Retinal pigment epithelial cell (primary cell): ENCODE data around the gene PBLD.

Experiments
- DNase-seq: peaks from one replicate; pipeline ENCODE4 v3.0.0-alpha.2; 2010; ENCODE audit warnings: low read depth
- H3K4me3 ChIP-seq: 2 replicates; pipeline ENCODE4 v1.5.1; 2011; ENCODE audit warnings: mild to moderate bottlenecking, low read length, control low read depth, moderate library complexity
- TF ChIP-seq, protein P1 (sequence below): conservative IDR thresholded peaks from 2 replicates; pipeline ENCODE4 v1.5.1; 2011; ENCODE audit warnings: low read depth, low read length, control low read depth, inconsistent platforms

The PBLD gene

DNA sequence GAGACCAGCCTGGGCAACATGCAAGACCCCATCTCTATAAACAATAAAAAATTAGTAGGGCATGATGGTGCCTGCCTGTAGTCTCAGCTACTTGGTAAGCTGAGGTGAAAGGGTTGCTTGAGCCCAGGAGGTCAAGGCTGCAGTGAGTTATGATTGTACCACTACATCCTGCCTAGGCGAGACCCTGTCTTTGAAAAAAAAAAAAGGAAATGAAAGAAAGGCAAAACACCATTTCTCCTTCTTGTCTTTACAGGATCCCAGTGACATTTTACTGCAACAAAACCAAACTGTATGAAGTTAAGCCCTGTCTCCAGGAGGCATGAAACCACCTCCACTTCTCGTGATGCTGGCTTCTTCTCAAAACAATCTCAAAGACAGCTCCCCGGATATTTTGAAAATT, 29.9 kb upstream of the PBLD start:
- TF ChIP-seq, protein P1, sequence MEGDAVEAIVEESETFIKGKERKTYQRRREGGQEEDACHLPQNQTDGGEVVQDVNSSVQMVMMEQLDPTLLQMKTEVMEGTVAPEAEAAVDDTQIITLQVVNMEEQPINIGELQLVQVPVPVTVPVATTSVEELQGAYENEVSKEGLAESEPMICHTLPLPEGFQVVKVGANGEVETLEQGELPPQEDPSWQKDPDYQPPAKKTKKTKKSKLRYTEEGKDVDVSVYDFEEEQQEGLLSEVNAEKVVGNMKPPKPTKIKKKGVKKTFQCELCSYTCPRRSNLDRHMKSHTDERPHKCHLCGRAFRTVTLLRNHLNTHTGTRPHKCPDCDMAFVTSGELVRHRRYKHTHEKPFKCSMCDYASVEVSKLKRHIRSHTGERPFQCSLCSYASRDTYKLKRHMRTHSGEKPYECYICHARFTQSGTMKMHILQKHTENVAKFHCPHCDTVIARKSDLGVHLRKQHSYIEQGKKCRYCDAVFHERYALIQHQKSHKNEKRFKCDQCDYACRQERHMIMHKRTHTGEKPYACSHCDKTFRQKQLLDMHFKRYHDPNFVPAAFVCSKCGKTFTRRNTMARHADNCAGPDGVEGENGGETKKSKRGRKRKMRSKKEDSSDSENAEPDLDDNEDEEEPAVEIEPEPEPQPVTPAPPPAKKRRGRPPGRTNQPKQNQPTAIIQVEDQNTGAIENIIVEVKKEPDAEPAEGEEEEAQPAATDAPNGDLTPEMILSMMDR, result no peak
- no peak for DNase-seq
- no peak overlapping the region for H3K4me3 ChIP-seq

- TF ChIP-seq, protein P1, result no peak
- H3K4me3 ChIP-seq, result no peak overlapping the region
- no peak for DNase-seq
Measured at GRCh38 chr10:68359189-68359588, 26.5 kb upstream of the PBLD start.

- H3K4me3 ChIP-seq, result no peak overlapping the region
- TF ChIP-seq, protein P1, result no peak
- no peak for DNase-seq
Measured at GRCh38 chr10:68353537-68353936, 20.8 kb upstream of the PBLD start.

GRCh38 chr10:68348265-68348741, 15.6 kb upstream of the PBLD start:
- DNase-seq, result no peak
- no peak overlapping the region for H3K4me3 ChIP-seq
- TF ChIP-seq, protein P1, result peak; percentile 90

GRCh38 chr10:68346774-68347173, 14.0 kb upstream of the PBLD start:
- TF ChIP-seq, protein P1, result no peak
- DNase-seq, result no peak
- no peak overlapping the region for H3K4me3 ChIP-seq

DNA sequence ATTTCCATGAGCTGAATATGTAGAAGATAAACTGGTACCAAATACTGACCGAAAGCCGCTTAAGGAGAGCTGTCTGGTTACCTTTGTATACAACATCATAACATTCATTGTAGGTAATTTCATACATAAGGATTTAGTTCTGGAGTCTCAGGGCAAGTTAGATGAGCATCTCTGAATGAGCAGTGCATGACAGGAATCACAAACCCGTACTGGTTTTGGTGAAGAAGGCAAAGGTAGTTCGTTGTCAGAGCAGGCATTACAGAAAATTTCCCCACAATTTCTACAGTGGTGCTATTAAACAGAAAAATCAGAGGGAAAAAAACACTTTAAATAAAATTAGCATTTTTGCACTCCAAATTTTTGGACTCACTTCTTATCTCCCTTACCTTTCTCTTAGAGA, 12.9 kb upstream of the PBLD start:
- H3K4me3 ChIP-seq, result no peak overlapping the region
- TF ChIP-seq, protein P1, result no peak
- DNase-seq, result no peak

DNA sequence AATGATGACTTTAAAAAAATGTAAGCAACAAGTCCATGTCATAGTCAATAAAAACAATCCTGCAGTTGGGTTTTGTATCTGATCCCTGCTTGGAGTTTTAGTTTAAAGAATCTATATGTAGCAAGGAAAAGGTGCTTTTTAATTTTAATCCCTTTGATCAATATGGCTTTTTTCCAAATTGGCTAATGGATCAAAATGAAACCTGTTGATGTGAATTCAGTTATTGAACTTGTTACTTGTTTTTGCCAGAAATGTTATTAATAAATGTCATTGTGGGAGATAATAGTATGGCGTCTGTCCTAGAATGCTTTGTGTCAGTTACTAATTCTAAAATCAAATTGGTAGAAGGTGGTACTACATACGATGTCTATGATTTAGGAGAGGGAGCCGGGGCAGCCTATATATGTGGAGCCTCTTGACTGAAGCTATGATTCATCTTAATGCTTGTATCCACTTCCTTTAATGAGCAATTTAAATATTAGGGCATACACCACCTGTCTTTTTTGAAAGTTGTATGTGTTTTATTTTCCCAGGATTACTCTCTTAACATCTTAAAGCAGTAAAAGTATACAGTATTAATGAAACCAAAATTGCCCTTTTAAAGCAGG, 10.3 kb upstream of the PBLD start:
- no peak overlapping the region for H3K4me3 ChIP-seq
- TF ChIP-seq, protein P1, result no peak
- no peak for DNase-seq
